GM12874 (cell line): ENCODE data around the gene MYH4.

Source experiments
- CTCF ChIP-seq: IDR thresholded peaks from 2 replicates; pipeline ENCODE4 v1.5.1; 2011; ENCODE audit warnings: low read depth, mild to moderate bottlenecking, control low read depth, low read length, moderate library complexity; ENCODE audit not compliant: insufficient read depth

Gene MYH4

GRCh38 chr17:10457952-10458351 lies 11.4 kb downstream of the MYH4 start:
- TF ChIP-seq CTCF, result no peak

GRCh38 chr17:10447026-10447931 lies 22.1 kb downstream of the MYH4 start:
- TF ChIP-seq CTCF, result no peak

GRCh38 chr17:10439816-10440215 lies 29.5 kb downstream of the MYH4 start:
- no peak for TF ChIP-seq CTCF

GRCh38 chr17:10435096-10435495 lies 34.3 kb downstream of the MYH4 start:
- TF ChIP-seq CTCF, result no peak

GRCh38 chr17:10429421-10430045 lies 39.8 kb downstream of the MYH4 start:
- TF ChIP-seq CTCF, result no peak

GRCh38 chr17:10428781-10429180 lies 40.6 kb downstream of the MYH4 start:
- no peak for TF ChIP-seq CTCF

GRCh38 chr17:10421900-10422542 lies 47.3 kb downstream of the MYH4 start, which contains the start of gene MYH8:
MYH8 (minus strand) TSS chr17:10421950; CDS start chr17:10420227, 1,723 bp downstream.
- TF ChIP-seq CTCF, result no peak
